Endodermal cell (in vitro differentiated cells): ENCODE measurements around the gene MRPS17. TPM values are rescaled to one million over a fixed set of nuclear protein-coding genes. Genes with fewer than 3 reads are reported as not detected.

Source experiments
- DNase-seq: peaks from one replicate; pipeline ENCODE4 v3.0.0-alpha.2; 2017
- H3K27ac ChIP-seq: 2 replicates; pipeline ENCODE4 v1.5.1; 2013; ENCODE audit warnings: mild to moderate bottlenecking, low read depth, low read length, moderate library complexity
- H3K27me3 ChIP-seq: 2 replicates; pipeline ENCODE4 v1.6.1; 2013; ENCODE audit warnings: mild to moderate bottlenecking, low read length, moderate library complexity; ENCODE audit not compliant: insufficient read depth, control insufficient read depth, poor library complexity, severe bottlenecking
- H3K36me3 ChIP-seq: 2 replicates; pipeline ENCODE4 v1.7.0; 2013; ENCODE audit warnings: mild to moderate bottlenecking, low read length, moderate library complexity; ENCODE audit not compliant: control insufficient read depth, insufficient read depth
- H3K4me1 ChIP-seq: one replicate; pipeline ENCODE4 v1.7.0; 2013; ENCODE audit warnings: low read length; ENCODE audit not compliant: control insufficient read depth, insufficient read depth
- H3K4me3 ChIP-seq: 2 replicates; pipeline ENCODE4 v1.5.1; 2013; ENCODE audit warnings: mild to moderate bottlenecking, low read length, moderate library complexity
- H3K9ac ChIP-seq: 2 replicates; pipeline ENCODE4 v1.6.1; 2013; ENCODE audit warnings: mild to moderate bottlenecking, low read length, moderate library complexity; ENCODE audit not compliant: poor library complexity, severe bottlenecking; ENCODE audit errors: extremely low read depth
- H3K9me3 ChIP-seq: 2 replicates; pipeline ENCODE4 v1.6.1; 2013; ENCODE audit warnings: mild to moderate bottlenecking, low read length, moderate library complexity; ENCODE audit not compliant: control insufficient read depth
- H3K27ac Mint-ChIP-seq: 2 replicates; pipeline ENCODE4 v1.8.0; 2020; ENCODE audit warnings: mixed read lengths
- H3K27me3 Mint-ChIP-seq: 2 replicates; pipeline ENCODE4 v1.8.0; 2021; ENCODE audit warnings: mild to moderate bottlenecking, mixed read lengths; ENCODE audit not compliant: insufficient read depth
- H3K36me3 Mint-ChIP-seq: 2 replicates; pipeline ENCODE4 v1.8.0; 2020; ENCODE audit warnings: low read depth, mixed read lengths
- H3K4me1 Mint-ChIP-seq: 2 replicates; pipeline ENCODE4 v1.8.0; 2020; ENCODE audit warnings: mixed read lengths
- H3K4me3 Mint-ChIP-seq: 2 replicates; pipeline ENCODE4 v1.8.0; 2020; ENCODE audit warnings: mild to moderate bottlenecking, moderate library complexity, mixed read lengths
- H3K9me3 Mint-ChIP-seq: 2 replicates; pipeline ENCODE4 v1.8.0; 2020; ENCODE audit warnings: mild to moderate bottlenecking, mixed read lengths
- CTCF ChIP-seq: fragments of 200-600 bp; sonication (generic); conservative IDR thresholded peaks from 2 replicates; pipeline ENCODE4 v1.5.0; 2021; ENCODE audit warnings: antibody characterized with exemption, mild to moderate bottlenecking
- WGBS, 2 experiments: methylation state at CpG; one replicate each; pipeline versions ENCODE4 v1.1.5 to v1.1.7; 2013; ENCODE audit warnings: missing lambda C conversion rate in 2 of 2, mixed read lengths in 1 of 2; ENCODE audit not compliant: insufficient coverage in 1 of 2, insufficient read length in 1 of 2; 5-methylcytosine and 5-hydroxymethylcytosine counted together
- total RNA-seq, 2 donors: library from RNA; stranded (reverse); fragmentation: NEBNext Ultra II Directional in 1 of 2; extraction: Animal tissue kit (Norgen Biotek cat#: 25700) in 1 of 2; gene quantifications; 2 replicates in 1 of 2; 3 replicates in 1 of 2; pipeline ENCODE4 v1.2.1, GENCODE V29; 2021

The MRPS17 gene
- total RNA-seq, 2 donors from 2014 or later, result 18.0 to 19.8 TPM

- no peaks in the 10 kb centered on the region for H3K9me3 ChIP-seq
- peaks cover 6% of the 10 kb centered on the region for H3K36me3 ChIP-seq
- no peak overlapping the region for H3K27ac ChIP-seq
- no peak for DNase-seq
- peaks cover 5% of the 10 kb centered on the region for H3K4me1 ChIP-seq
- no peak overlapping the region for H3K9ac ChIP-seq
- H3K27me3 ChIP-seq, result no peaks in the 10 kb centered on the region
- 78 to 84% methylated on average over 7 of the region's 7 CpGs for WGBS, 2 experiments
- H3K27me3 Mint-ChIP-seq, result no peaks in the 10 kb centered on the region
- peaks cover 23% of the 10 kb centered on the region for H3K36me3 Mint-ChIP-seq
- no peak for TF ChIP-seq CTCF
- H3K4me3 ChIP-seq, result no peak overlapping the region
- no peaks in the 10 kb centered on the region for H3K9me3 Mint-ChIP-seq
- H3K4me1 Mint-ChIP-seq, result peaks cover 16% of the 10 kb centered on the region
- H3K27ac Mint-ChIP-seq, result no peak overlapping the region
- no peak overlapping the region for H3K4me3 Mint-ChIP-seq
Measured at GRCh38 chr7:55970561-55970960, 18.9 kb downstream of the MRPS17 start.

GRCh38 chr7:55970978-55971377 lies 19.3 kb downstream of the MRPS17 start:
- no peak overlapping the region for H3K4me3 ChIP-seq

GRCh38 chr7:55973747-55974250 lies 22.1 kb downstream of the MRPS17 start:
- Mint-ChIP-seq H3K9me3 (no peaks in the 10 kb centered on the region), H3K4me1 (peaks cover 13% of the 10 kb centered on the region), H3K27me3 (no peaks in the 10 kb centered on the region), H3K36me3 (peaks cover 25% of the 10 kb centered on the region), H3K4me3 (no peak overlapping the region), H3K27ac (no peak overlapping the region)
- Histone ChIP-seq H3K27me3 (no peaks in the 10 kb centered on the region), H3K4me1 (peaks cover 5% of the 10 kb centered on the region), H3K9ac (no peak overlapping the region), H3K27ac (no peak overlapping the region), H3K4me3 (no peak overlapping the region), H3K36me3 (peaks cover 14% of the 10 kb centered on the region), H3K9me3 (no peaks in the 10 kb centered on the region)
- WGBS, 2 experiments, result 96 to 100% methylated on average over 3 to 7 of the region's 7 CpGs
- no peak for TF ChIP-seq CTCF
- no peak for DNase-seq

More at GRCh38 chr7:55970978-55971377, 19.3 kb downstream of the MRPS17 start:
- Mint-ChIP-seq H3K9me3 (no peaks in the 10 kb centered on the region), H3K27me3 (no peaks in the 10 kb centered on the region), H3K4me3 (no peak overlapping the region), H3K27ac (no peak overlapping the region), H3K4me1 (peaks cover 13% of the 10 kb centered on the region), H3K36me3 (peaks cover 23% of the 10 kb centered on the region)
- Histone ChIP-seq H3K4me1 (peaks cover 5% of the 10 kb centered on the region), H3K9ac (no peak overlapping the region), H3K9me3 (no peaks in the 10 kb centered on the region), H3K27me3 (no peaks in the 10 kb centered on the region), H3K27ac (no peak overlapping the region), H3K36me3 (peaks cover 6% of the 10 kb centered on the region)
- DNase-seq, result no peak
- TF ChIP-seq CTCF, result no peak
- 90 to 97% methylated on average over 5 to 8 of the region's 8 CpGs for WGBS, 2 experiments
